HepG2 (cell line): ENCODE measurements around the gene NDRG3. TPM values are rescaled to one million over a fixed set of nuclear protein-coding genes. Genes with fewer than 3 reads are reported as not detected.
A peak's percentile ranks its signal among the peaks of the same experiment; 100 is the strongest.

ENCODE experiments used
- AHR ChIP-seq: IDR thresholded peaks from 2 replicates; pipeline ENCODE4 v1.6.1; 2018; ENCODE audit warnings: missing genetic modification reagents, missing compliant biosample characterization
- BRD4 ChIP-seq: sonication (generic); formaldehyde crosslinking; IDR thresholded peaks from 2 replicates; pipeline ENCODE4 v1.4.0; 2020; ENCODE audit warnings: missing genetic modification reagents
- CHD4 ChIP-seq: fragments of 200-600 bp; sonication (generic); IDR thresholded peaks from 2 replicates; pipeline ENCODE4 v1.7.0; 2017; ENCODE audit warnings: mild to moderate bottlenecking, low read length, borderline replicate concordance
- DNMT3B ChIP-seq: conservative IDR thresholded peaks from 2 replicates; pipeline ENCODE4 v1.6.1; 2016; ENCODE audit warnings: missing biosample characterization, control low read depth
- FOXA1 ChIP-seq, 2 experiments: fragments of 450-650 bp in 1 of 2; sonication (generic) in 1 of 2; formaldehyde crosslinking in 1 of 2; IDR thresholded peaks; 2 replicates each; pipeline versions ENCODE4 v1.4.0 to v1.6.1; 2016 to 2020; ENCODE audit warnings: missing genetic modification reagents in 1 of 2
- GABPA ChIP-seq, 2 experiments: IDR thresholded peaks; 2 replicates each; pipeline ENCODE4 v1.6.1; 2011 to 2016; ENCODE audit warnings: low read depth in 2 of 2, low read length in 1 of 2, missing biosample characterization in 1 of 2, missing genetic modification characterization in 1 of 2
- HDAC6 ChIP-seq: fragments of 200-600 bp; sonication (generic); IDR thresholded peaks from 2 replicates; pipeline ENCODE4 v1.7.0; 2017; ENCODE audit warnings: mild to moderate bottlenecking, antibody characterized with exemption, low read length, low read depth
- IKZF4 ChIP-seq: sonication (generic); formaldehyde crosslinking; IDR thresholded peaks from 2 replicates; pipeline ENCODE4 v1.5.1; 2020; ENCODE audit warnings: borderline replicate concordance, mild to moderate bottlenecking, low read depth, missing genetic modification reagents; ENCODE audit errors: not compliant biosample characterization
- MAZ ChIP-seq, 2 experiments: sonication (generic) in 1 of 2; formaldehyde crosslinking in 1 of 2; IDR thresholded peaks; 2 replicates each; pipeline versions ENCODE4 v1.5.0 to v1.6.1; 2012 to 2020; ENCODE audit warnings: low read depth in 2 of 2, mild to moderate bottlenecking in 2 of 2, borderline replicate concordance in 1 of 2, improper control_type of control experiment in 1 of 2, low read length in 1 of 2, missing genetic modification reagents in 1 of 2, moderate library complexity in 1 of 2
- NCOA2 ChIP-seq: sonication (generic); formaldehyde crosslinking; IDR thresholded peaks from 2 replicates; pipeline ENCODE4 v1.8.0; 2022; ENCODE audit warnings: inconsistent platforms
- REL ChIP-seq: sonication (generic); formaldehyde crosslinking; conservative IDR thresholded peaks from 2 replicates; pipeline ENCODE4 v1.8.0; 2022; ENCODE audit warnings: mild to moderate bottlenecking, missing genetic modification reagents, moderate library complexity
- SETDB1 ChIP-seq: sonication (generic); formaldehyde crosslinking; IDR thresholded peaks from 2 replicates; pipeline ENCODE4 v1.5.1; 2020; ENCODE audit warnings: missing genetic modification reagents, mild to moderate bottlenecking, borderline replicate concordance
- SKI ChIP-seq: fragments of 450-650 bp; IDR thresholded peaks from one replicate; pipeline ENCODE4 v1.6.1; 2018; ENCODE audit warnings: mild to moderate bottlenecking; ENCODE audit not compliant: partially characterized antibody
- TEAD2 ChIP-seq: sonication (generic); formaldehyde crosslinking; IDR thresholded peaks from 2 replicates; pipeline ENCODE4 v1.9.0; 2021; ENCODE audit warnings: missing genetic modification reagents
- ZNF329 ChIP-seq: sonication (generic); formaldehyde crosslinking; IDR thresholded peaks from 2 replicates; pipeline ENCODE4 v1.9.0; 2021; ENCODE audit warnings: low read depth, mild to moderate bottlenecking, missing genetic modification reagents
- ZNF337 ChIP-seq: sonication (generic); formaldehyde crosslinking; IDR thresholded peaks from 2 replicates; pipeline ENCODE4 v1.5.1; 2020; ENCODE audit warnings: missing genetic modification reagents, low read depth, mild to moderate bottlenecking, borderline replicate concordance
- ZNF501 ChIP-seq: sonication (generic); formaldehyde crosslinking; IDR thresholded peaks from 2 replicates; pipeline ENCODE4 v1.5.1; 2020; ENCODE audit warnings: mild to moderate bottlenecking, moderate library complexity, missing genetic modification reagents
- ZNF569 ChIP-seq: sonication (generic); formaldehyde crosslinking; IDR thresholded peaks from 2 replicates; pipeline ENCODE4 v1.5.0; 2020; ENCODE audit warnings: mild to moderate bottlenecking, missing genetic modification reagents, moderate library complexity, borderline replicate concordance
- polyA plus RNA-seq, 8 experiments: library from polyadenylated mRNA; depleted of rRNA in 3 of 8; stranded (reverse) in 7 of 8; unstranded in 1 of 8; fragments of >200 nt; fragmentation: Illumina TruSeq in 4 of 8; extraction: Trizol in 4 of 8; gene quantifications; 2 replicates each; pipeline versions ENCODE4 v1.2.1 to v1.2.3, GENCODE V29; 2011 to 2016; ENCODE audit warnings: low read depth in 4 of 8, missing spikeins in 1 of 8, mixed read lengths in 1 of 8; ENCODE audit not compliant: insufficient read depth in 1 of 8
- total RNA-seq, 5 experiments: library from RNA; depleted of rRNA; stranded (reverse); fragments of >200 nt; fragmentation: Illumina TruSeq; extraction: Trizol; gene quantifications; 2 replicates each; pipeline ENCODE4 v1.2.3, GENCODE V29; 2016; ENCODE audit warnings: low read depth in 1 of 5
- TF ChIP-seq, protein P1 (sequence below): sonication (generic); formaldehyde crosslinking; IDR thresholded peaks from 2 replicates; pipeline ENCODE4 v1.4.0; 2020; ENCODE audit warnings: missing genetic modification reagents
- TF ChIP-seq, protein P2 (sequence below): sonication (generic); formaldehyde crosslinking; conservative IDR thresholded peaks from 2 replicates; pipeline ENCODE4 v1.5.0; 2020; ENCODE audit warnings: missing genetic modification reagents
- TF ChIP-seq, protein P3 (sequence below): sonication (generic); formaldehyde crosslinking; IDR thresholded peaks from 2 replicates; pipeline ENCODE4 v1.4.0; 2020; ENCODE audit warnings: missing genetic modification reagents, borderline replicate concordance
- TF ChIP-seq, protein P4 (sequence below): sonication (generic); formaldehyde crosslinking; IDR thresholded peaks from 2 replicates; pipeline ENCODE4 v1.8.1; 2023; ENCODE audit warnings: mild to moderate bottlenecking, missing genetic modification reagents

NDRG3 gene
- total and polyA plus RNA-seq, 2 of the 13 experiments (the other 11 are each of a cell fraction or from before 2014, with no cell fraction given): 36.0 to 40.5 TPM

DNA sequence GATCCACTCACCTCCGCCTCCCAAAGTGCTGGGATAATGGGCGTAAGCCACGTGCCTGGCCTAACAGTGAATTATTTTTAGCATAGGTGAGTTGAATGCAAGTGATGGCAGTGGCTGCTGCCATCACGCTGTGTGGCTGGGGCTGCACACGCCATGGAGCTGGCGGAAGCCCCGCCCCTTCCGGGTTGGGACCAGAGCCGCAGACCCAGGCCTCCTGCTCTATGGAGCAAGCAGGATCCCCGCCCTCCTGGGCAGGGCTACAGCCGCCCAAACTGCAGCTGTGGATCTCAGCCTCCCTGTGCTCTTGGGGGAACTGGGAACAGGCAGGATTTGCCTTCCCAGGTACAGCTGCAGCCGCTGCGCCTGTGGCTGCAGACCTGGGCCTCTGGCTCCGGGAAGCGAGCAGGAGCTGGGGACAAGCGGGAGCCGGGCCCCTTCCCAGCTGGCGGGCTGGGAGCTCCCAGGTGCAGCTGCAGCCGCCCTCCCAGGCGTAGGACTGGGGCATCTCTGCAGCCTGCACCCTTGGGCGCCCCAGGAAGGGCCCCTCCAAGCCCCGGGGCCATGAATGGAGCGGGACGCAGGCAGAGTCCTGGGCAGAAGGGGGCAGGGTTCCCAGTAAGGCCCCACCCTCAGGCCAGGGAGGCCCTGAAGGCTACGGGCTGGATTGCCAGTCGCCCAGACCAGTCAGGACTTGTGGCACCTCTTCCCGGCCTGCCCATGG is 69.0 kb downstream of the NDRG3 start (continued):
- TF ChIP-seq, protein P1, sequence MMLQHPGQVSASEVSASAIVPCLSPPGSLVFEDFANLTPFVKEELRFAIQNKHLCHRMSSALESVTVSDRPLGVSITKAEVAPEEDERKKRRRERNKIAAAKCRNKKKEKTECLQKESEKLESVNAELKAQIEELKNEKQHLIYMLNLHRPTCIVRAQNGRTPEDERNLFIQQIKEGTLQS (CRISPR knock-in tag): no peak
- TF ChIP-seq IKZF4 (CRISPR knock-in tag): no peak
- no peak for TF ChIP-seq DNMT3B (CRISPR knock-in tag)
- TF ChIP-seq ZNF501: no peak
- TF ChIP-seq, protein P2, sequence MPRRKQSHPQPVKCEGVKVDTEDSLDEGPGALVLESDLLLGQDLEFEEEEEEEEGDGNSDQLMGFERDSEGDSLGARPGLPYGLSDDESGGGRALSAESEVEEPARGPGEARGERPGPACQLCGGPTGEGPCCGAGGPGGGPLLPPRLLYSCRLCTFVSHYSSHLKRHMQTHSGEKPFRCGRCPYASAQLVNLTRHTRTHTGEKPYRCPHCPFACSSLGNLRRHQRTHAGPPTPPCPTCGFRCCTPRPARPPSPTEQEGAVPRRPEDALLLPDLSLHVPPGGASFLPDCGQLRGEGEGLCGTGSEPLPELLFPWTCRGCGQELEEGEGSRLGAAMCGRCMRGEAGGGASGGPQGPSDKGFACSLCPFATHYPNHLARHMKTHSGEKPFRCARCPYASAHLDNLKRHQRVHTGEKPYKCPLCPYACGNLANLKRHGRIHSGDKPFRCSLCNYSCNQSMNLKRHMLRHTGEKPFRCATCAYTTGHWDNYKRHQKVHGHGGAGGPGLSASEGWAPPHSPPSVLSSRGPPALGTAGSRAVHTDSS (CRISPR knock-in tag): no peak
- no peak for TF ChIP-seq FOXA1 (IDR thresholded peaks at IDR 0.05)
- no peak for TF ChIP-seq FOXA1 (CRISPR knock-in tag; IDR thresholded peaks at IDR 0.05)
- TF ChIP-seq TEAD2 (CRISPR knock-in tag): no peak
- TF ChIP-seq, protein P3, sequence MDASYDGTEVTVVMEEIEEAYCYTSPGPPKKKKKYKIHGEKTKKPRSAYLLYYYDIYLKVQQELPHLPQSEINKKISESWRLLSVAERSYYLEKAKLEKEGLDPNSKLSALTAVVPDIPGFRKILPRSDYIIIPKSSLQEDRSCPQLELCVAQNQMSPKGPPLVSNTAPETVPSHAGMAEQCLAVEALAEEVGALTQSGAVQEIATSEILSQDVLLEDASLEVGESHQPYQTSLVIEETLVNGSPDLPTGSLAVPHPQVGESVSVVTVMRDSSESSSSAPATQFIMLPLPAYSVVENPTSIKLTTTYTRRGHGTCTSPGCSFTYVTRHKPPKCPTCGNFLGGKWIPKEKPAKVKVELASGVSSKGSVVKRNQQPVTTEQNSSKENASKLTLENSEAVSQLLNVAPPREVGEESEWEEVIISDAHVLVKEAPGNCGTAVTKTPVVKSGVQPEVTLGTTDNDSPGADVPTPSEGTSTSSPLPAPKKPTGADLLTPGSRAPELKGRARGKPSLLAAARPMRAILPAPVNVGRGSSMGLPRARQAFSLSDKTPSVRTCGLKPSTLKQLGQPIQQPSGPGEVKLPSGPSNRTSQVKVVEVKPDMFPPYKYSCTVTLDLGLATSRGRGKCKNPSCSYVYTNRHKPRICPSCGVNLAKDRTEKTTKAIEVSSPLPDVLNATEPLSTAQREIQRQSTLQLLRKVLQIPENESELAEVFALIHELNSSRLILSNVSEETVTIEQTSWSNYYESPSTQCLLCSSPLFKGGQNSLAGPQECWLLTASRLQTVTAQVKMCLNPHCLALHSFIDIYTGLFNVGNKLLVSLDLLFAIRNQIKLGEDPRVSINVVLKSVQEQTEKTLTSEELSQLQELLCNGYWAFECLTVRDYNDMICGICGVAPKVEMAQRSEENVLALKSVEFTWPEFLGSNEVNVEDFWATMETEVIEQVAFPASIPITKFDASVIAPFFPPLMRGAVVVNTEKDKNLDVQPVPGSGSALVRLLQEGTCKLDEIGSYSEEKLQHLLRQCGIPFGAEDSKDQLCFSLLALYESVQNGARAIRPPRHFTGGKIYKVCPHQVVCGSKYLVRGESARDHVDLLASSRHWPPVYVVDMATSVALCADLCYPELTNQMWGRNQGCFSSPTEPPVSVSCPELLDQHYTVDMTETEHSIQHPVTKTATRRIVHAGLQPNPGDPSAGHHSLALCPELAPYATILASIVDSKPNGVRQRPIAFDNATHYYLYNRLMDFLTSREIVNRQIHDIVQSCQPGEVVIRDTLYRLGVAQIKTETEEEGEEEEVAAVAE (CRISPR knock-in tag): peak; percentile 12; the same call in 1 of the 2 replicates
- TF ChIP-seq GABPA (IDR thresholded peaks at IDR 0.05; ENCODE audit: low read depth, low read length): 0 out of 2 replicates have a peak, but pooled peaks have one; percentile 23
- no peak for TF ChIP-seq GABPA (CRISPR knock-in tag; IDR thresholded peaks at IDR 0.05; ENCODE audit: low read depth)
- TF ChIP-seq CHD4: no peak
- no peak for TF ChIP-seq BRD4 (CRISPR knock-in tag)
- no peak for TF ChIP-seq HDAC6
- TF ChIP-seq REL (CRISPR knock-in tag): no peak
- TF ChIP-seq AHR (CRISPR knock-in tag): no peak
- no peak for TF ChIP-seq ZNF329 (CRISPR knock-in tag)
- no peak for TF ChIP-seq ZNF337
- TF ChIP-seq, protein P4, sequence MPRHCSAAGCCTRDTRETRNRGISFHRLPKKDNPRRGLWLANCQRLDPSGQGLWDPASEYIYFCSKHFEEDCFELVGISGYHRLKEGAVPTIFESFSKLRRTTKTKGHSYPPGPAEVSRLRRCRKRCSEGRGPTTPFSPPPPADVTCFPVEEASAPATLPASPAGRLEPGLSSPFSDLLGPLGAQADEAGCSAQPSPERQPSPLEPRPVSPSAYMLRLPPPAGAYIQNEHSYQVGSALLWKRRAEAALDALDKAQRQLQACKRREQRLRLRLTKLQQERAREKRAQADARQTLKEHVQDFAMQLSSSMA (CRISPR knock-in tag): no peak
- TF ChIP-seq ZNF569 (CRISPR knock-in tag): no peak
- no peak for TF ChIP-seq SETDB1
- no peak for TF ChIP-seq SKI
- TF ChIP-seq MAZ (IDR thresholded peaks at IDR 0.05; ENCODE audit: borderline replicate concordance, low read depth, low read length): no peak
- TF ChIP-seq MAZ (CRISPR knock-in tag; IDR thresholded peaks at IDR 0.05; ENCODE audit: low read depth): no peak
- TF ChIP-seq NCOA2 (CRISPR knock-in tag): peak; percentile 1; the same call in 1 of the 2 replicates
